Measurements from ENCODE around the gene ECHS1.

GRCh38 chr10:133343558-133343957 is 29.6 kb downstream of the ECHS1 start:
- no peak for TF ChIP-seq CTCF (conservative IDR thresholded peaks at IDR 0.05; ENCODE audit: low read length)
- no peak for TF ChIP-seq EZH2phosphoT487 (IDR thresholded peaks at IDR 0.05; ENCODE audit: borderline replicate concordance, low read depth, low read length)
